Tibial artery (tissue), 4 donors: Measurements from ENCODE around the gene GRK1.

Experiments used
- DNase-seq, 2 donors: peaks; one replicate each; pipeline ENCODE4 v3.0.0-alpha.2; 2019
- H3K27ac ChIP-seq, 2 donors: fragments of 200-600 bp; sonication (generic) in 1 of 2; 1 replicate in 1 of 2; 2 replicates in 1 of 2; pipeline ENCODE4 v1.5.1; 2018 to 2019; ENCODE audit warnings: mild to moderate bottlenecking in 1 of 2
- H3K27me3 ChIP-seq, 2 donors: fragments of 200-600 bp; sonication (generic) in 1 of 2; one replicate each; pipeline versions ENCODE4 v1.5.1 to v1.6.0; 2016 to 2019
- H3K36me3 ChIP-seq, 3 donors: fragments of 200-600 bp; sonication (generic) in 2 of 3; one replicate each; pipeline ENCODE4 v1.5.1; 2016 to 2019; ENCODE audit warnings: mild to moderate bottlenecking in 2 of 3
- H3K4me1 ChIP-seq, 4 donors: fragments of 200-600 bp; sonication (generic) in 2 of 4; 1 replicate in 3 of 4; 2 replicates in 1 of 4; pipeline ENCODE4 v1.5.1; 2016 to 2019
- H3K4me3 ChIP-seq, 2 donors: fragments of 200-600 bp; sonication (generic) in 1 of 2; 1 replicate in 1 of 2; 2 replicates in 1 of 2; pipeline ENCODE4 v1.5.1; 2018 to 2019; ENCODE audit warnings: mild to moderate bottlenecking in 2 of 2
- H3K9me3 ChIP-seq, 3 donors: fragments of 200-600 bp; sonication (generic) in 1 of 3; one replicate each; pipeline ENCODE4 v1.5.1; 2016 to 2019
- intact Hi-C: fragments of 100-400 bp; cut with DNase I; formaldehyde crosslinking; loops from one replicate; pipeline ENCODE4 v1.15.0; 2023; ENCODE audit warnings: low total_unique reads
- TF ChIP-seq, protein P1 (sequence below), 2 experiments: fragments of 200-600 bp in 1 of 2; fragments of 450-650 bp in 1 of 2; IDR thresholded peaks; one replicate each; pipeline ENCODE4 v1.5.1; 2017 to 2019; ENCODE audit warnings: antibody characterized with exemption in 2 of 2, mild to moderate bottlenecking in 1 of 2, moderate library complexity in 1 of 2

The GRK1 gene

DNA sequence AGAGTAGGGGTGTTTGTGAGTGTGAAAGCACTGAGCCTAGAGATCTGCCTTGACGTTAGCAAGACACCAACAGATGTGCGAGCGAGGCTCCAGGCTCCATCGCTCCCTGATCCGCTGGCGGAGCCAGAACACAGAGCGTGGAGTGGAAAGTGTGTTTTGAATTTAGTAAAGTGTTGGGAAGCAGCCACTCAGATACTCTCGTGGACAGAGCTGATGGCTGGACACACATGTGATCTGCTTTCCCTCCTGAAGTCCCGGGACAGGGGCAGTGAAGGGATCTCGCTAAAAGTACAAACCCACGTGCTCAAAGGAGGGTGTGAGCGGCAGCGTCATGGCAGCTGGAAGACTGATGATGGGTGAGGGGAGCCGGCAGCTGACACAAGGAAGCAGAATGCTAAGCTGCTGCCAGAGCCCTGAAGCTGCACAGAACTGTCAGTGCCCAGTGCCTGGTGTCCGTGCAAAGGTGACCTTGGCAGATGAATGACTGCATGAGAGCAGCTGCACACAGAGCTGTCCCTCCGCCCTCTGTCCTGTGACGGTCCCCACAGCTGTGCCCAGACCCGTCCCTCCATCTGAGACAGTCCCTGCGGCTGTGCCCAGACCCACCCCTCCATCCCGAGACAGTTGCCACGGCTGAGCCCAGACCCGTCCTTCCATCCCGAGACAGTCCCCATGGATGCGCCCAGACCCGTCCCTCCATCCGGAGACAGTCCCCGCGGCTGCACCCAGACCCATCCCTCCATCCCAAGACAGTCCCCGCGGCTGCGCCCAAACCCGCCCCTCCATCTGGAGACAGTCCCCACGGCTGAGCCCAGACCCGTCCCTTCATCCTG lies 62.4 kb downstream of the GRK1 start:
- Histone ChIP-seq H3K9me3 (no peaks in the 10 kb centered on the region), H3K4me3 (no peak overlapping the region), H3K27me3 (peaks cover 0 to 19% of the 10 kb centered on the region in 2 donors), H3K36me3 (no peaks in the 10 kb centered on the region), H3K27ac (no peak overlapping the region), H3K4me1 (peaks cover 0 to 16% (median 7%) of the 10 kb centered on the region in 4 donors)
- no peak for DNase-seq
- TF ChIP-seq, protein P1, sequence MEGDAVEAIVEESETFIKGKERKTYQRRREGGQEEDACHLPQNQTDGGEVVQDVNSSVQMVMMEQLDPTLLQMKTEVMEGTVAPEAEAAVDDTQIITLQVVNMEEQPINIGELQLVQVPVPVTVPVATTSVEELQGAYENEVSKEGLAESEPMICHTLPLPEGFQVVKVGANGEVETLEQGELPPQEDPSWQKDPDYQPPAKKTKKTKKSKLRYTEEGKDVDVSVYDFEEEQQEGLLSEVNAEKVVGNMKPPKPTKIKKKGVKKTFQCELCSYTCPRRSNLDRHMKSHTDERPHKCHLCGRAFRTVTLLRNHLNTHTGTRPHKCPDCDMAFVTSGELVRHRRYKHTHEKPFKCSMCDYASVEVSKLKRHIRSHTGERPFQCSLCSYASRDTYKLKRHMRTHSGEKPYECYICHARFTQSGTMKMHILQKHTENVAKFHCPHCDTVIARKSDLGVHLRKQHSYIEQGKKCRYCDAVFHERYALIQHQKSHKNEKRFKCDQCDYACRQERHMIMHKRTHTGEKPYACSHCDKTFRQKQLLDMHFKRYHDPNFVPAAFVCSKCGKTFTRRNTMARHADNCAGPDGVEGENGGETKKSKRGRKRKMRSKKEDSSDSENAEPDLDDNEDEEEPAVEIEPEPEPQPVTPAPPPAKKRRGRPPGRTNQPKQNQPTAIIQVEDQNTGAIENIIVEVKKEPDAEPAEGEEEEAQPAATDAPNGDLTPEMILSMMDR (IDR thresholded peaks at IDR 0.05): no peak
- intact Hi-C loops: no loop called here

DNA sequence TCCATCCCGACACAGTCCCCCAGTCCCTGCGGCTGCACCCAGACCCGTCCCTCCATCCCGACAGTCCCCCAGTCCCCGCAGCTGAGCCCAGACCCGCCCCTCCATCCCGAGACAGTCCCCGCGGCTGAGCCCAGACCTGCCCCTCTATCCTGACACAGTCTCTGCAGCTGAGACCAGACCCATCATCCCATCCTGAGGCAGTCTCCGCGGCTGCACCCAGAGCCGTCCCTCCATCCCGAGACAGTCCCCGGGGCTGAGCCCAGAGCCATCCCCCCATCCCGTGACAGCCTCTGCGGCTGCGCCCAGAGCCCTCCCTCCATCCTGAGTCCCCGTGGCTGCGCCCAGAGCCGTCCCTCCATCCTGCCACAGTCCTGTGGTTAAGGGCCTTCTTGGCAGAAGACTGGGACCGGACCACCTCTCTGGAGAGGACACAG lies 63.3 kb downstream of the GRK1 start:
- H3K4me3 ChIP-seq: no peak overlapping the region
- TF ChIP-seq, protein P1 (IDR thresholded peaks at IDR 0.05): no peak
- H3K27ac ChIP-seq: no peak overlapping the region
- intact Hi-C loops: no loop called here
- H3K27me3 ChIP-seq: peaks cover 0 to 19% of the 10 kb centered on the region in 2 donors
- no peaks in the 10 kb centered on the region for H3K36me3 ChIP-seq
- DNase-seq: no peak
- H3K9me3 ChIP-seq: no peaks in the 10 kb centered on the region
- H3K4me1 ChIP-seq: peaks cover 0 to 9% (median 0%) of the 10 kb centered on the region in 4 donors

DNA sequence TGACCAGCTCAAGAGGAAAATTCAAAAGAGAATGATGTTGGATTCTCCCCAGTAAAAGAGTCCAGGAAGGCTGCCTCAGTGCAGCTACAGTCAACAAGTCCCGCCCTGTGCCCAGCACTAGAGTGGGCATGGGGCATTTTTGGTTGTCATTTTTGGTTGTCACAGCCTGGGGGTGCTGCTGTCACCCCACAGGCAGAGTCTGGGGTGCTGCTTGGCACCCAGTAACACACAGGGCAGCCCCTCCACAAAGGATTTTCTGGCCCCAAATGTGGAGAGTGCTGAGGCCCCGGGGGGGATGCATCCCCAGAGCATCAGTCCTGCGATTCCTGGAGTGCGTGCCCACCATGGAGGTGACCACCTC lies 63.8 kb downstream of the GRK1 start:
- intact Hi-C loops: no loop called here
- TF ChIP-seq, protein P1 (IDR thresholded peaks at IDR 0.05): no peak
- DNase-seq: no peak
- H3K36me3 ChIP-seq: no peaks in the 10 kb centered on the region
- H3K27me3 ChIP-seq: peaks cover 0 to 24% of the 10 kb centered on the region in 2 donors
- H3K4me1 ChIP-seq: peaks cover 0 to 9% (median 0%) of the 10 kb centered on the region in 4 donors
- no peak overlapping the region for H3K4me3 ChIP-seq
- H3K27ac ChIP-seq: no peak overlapping the region
- H3K9me3 ChIP-seq: no peaks in the 10 kb centered on the region

DNA sequence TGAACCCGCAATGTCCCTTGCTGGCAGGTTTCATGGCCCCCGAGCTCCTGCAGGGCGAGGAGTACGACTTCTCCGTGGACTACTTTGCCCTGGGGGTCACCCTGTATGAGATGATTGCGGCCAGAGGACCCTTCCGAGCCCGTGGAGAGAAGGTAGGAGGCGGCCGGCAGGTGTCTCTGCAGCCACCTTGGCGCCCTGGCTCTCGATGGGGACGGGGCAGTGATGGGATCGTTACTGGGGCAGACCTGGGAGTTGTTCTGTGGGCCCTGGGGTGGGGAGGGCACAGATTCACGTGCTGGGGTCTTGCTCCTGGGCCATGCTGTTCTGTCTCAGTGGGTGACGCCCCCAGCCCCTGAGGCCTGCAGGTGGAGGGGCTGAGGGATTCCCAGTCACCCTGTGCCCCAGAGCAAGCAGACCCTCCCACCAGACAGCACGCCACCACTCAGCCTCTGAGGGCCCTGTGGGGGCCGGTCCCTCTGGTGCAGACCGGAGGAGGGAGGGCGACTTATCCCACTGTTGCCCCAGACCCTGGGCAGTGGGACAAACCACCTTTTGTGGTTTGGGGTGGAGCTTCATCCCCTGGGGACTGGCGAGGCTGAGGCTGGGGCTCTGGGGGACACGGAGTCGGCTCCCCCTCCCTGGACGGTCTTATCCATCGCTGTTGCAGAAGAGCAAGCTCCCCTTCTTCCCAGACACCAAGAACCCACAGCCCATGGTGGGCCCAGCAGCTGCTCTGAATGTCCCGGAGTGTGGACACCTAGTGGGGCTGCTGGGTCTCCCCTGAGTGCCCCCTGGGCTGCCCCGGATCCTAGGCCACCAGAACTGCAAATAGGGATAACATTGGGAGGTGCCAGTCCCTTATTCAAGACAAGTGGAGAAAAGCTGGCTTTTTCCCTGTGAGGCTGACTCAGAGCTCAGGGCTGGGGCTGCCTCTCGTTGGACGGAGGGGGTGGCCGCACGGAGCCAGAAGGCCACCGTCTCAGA lies 64.5 kb downstream of the GRK1 start:
- Histone ChIP-seq H3K9me3 (no peaks in the 10 kb centered on the region), H3K36me3 (no peaks in the 10 kb centered on the region), H3K27ac (no peak overlapping the region), H3K27me3 (peaks cover 0 to 30% of the 10 kb centered on the region in 2 donors), H3K4me1 (peaks cover 0 to 9% (median 0%) of the 10 kb centered on the region in 4 donors), H3K4me3 (no peak overlapping the region)
- DNase-seq: no peak
- TF ChIP-seq, protein P1 (IDR thresholded peaks at IDR 0.05): no peak
- intact Hi-C loops: no loop called here

DNA sequence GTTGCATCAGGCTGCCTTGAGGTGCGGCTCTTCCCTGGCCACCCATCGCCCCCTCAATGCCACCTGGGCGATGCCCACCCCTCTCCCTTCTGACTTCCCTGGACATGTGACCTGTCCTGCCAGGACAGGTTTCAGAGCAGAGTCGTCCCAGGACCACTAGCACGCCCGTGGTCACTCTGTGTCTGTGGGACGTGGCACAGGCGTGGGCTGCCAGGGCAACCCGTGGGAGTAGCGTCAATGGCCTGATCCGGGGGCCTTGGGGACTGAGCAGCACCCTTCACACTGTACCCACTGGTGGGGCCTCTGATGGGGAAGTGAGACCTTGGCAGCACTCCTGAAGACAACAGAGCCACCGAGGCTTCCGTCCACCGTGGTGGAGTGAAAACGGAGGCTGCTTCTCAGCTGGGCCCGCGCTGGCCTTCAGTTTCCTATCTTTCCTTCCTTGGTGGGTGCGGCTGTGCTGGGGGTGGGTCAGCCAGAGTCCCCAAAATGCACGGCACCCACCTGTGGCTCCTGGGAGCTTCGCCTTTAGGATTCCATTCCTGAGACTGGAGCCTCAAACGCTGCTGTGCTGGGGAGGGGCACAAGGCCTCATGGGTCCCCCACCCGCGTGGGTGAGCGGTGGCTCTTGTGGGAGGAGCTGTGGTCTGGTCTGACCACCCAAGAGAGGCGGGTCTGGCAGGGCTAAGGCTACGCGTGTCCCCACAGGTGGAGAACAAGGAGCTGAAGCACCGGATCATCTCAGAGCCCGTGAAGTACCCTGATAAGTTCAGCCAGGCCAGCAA lies 65.3 kb downstream of the GRK1 start:
- Histone ChIP-seq H3K27ac (no peak overlapping the region), H3K4me1 (peaks cover 0 to 9% (median 0%) of the 10 kb centered on the region in 4 donors), H3K4me3 (no peak overlapping the region), H3K9me3 (no peaks in the 10 kb centered on the region), H3K36me3 (no peaks in the 10 kb centered on the region), H3K27me3 (peaks cover 0 to 36% of the 10 kb centered on the region in 2 donors)
- intact Hi-C loops: no loop called here
- DNase-seq: no peak
- TF ChIP-seq, protein P1 (IDR thresholded peaks at IDR 0.05): no peak
